GM12875 (cell line): Measurements from ENCODE around the gene FNDC11.
A peak's percentile ranks its signal among the peaks of the same experiment; 100 is the strongest.

Experiments used
- H3K4me3 ChIP-seq: one replicate; pipeline ENCODE4 v1.5.1; 2011; ENCODE audit warnings: low read depth, low read length, control low read depth
- TF ChIP-seq, protein P1 (sequence below): IDR thresholded peaks from 2 replicates; pipeline ENCODE4 v1.5.1; 2011; ENCODE audit warnings: low read depth, mild to moderate bottlenecking, control low read depth, inconsistent platforms, low read length, moderate library complexity, borderline replicate concordance; ENCODE audit not compliant: insufficient read depth

Gene FNDC11

DNA sequence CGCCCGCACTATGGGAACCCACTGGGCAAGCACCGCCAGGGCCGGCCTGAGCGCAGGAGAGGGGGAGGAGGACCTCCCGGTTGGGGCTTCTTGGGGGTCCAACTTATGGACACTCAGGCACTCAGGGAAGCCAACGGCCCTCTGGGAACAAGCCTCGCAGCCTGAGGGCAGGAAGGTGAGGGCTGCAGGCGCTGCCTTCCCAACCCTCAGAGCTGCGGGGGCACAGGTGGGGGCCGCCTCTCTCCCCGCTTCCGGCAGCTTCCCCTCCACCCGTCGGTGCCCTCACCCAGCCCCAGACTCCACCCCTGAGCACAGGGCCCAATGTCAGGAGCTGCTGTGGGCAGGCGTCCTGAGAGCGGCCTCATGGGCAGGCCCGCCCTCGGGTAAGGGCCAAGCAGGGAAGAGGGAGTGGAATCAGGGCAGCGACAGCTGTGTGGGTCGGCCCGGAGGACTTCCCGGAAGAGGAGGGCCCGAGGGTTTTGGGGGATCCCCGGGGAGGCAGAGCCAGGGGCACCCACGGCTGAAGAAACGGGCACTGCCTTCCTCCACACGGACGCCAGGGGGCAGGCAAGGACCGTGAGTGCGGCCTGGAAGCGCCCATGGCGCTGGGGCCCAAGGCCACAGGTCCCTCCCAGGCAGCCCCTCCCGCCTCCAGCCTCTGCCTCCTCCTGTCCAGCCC, 16.3 kb upstream of the FNDC11 start:
- TF ChIP-seq, protein P1, sequence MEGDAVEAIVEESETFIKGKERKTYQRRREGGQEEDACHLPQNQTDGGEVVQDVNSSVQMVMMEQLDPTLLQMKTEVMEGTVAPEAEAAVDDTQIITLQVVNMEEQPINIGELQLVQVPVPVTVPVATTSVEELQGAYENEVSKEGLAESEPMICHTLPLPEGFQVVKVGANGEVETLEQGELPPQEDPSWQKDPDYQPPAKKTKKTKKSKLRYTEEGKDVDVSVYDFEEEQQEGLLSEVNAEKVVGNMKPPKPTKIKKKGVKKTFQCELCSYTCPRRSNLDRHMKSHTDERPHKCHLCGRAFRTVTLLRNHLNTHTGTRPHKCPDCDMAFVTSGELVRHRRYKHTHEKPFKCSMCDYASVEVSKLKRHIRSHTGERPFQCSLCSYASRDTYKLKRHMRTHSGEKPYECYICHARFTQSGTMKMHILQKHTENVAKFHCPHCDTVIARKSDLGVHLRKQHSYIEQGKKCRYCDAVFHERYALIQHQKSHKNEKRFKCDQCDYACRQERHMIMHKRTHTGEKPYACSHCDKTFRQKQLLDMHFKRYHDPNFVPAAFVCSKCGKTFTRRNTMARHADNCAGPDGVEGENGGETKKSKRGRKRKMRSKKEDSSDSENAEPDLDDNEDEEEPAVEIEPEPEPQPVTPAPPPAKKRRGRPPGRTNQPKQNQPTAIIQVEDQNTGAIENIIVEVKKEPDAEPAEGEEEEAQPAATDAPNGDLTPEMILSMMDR, result peak; percentile 99
- H3K4me3 ChIP-seq, result peak overlapping the region; percentile 48

DNA sequence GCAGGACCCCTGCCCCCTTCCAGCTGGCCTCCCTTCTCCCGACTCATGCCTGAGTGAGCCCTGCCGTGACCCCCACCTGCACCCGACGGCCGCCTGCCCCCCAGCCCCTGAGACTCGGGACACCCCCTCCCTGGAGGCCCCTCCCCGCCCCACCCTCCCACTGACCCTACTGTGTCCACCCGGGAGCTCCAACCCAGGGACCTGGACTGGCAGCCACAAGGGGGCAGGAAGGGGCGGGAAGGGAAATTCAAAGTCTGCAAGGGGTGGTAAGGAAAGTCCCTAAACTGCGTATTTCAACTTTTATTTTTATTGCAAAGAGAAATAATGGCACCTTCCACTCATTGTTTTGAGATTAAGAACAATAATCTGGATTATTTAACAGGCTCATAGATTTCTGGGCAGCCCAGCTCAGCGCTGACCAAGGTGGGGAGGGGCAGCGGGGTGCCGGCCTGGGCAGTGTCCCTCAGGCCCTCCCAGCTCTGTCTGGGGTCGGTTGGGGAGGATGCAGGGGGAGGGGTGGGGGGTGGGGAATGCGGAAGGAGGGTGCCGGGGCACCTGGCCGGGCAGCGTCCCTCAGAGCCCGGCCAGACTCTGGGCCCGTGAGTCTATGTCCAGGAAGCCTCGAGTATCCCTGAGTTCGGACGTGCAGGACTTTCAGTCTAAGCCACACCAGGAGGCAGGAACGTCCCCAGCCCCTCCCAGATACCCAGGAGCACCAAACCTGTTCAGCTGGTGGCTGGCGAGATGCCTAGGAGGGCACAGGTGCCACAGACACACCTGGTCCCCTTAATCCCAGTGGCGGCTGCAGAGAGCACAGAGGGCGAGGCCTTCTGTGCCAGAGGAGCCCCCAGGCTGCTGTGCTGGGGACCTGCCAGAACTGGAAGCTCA, 15.5 kb upstream of the FNDC11 start:
- no peak overlapping the region for H3K4me3 ChIP-seq
- TF ChIP-seq, protein P1, result no peak

DNA sequence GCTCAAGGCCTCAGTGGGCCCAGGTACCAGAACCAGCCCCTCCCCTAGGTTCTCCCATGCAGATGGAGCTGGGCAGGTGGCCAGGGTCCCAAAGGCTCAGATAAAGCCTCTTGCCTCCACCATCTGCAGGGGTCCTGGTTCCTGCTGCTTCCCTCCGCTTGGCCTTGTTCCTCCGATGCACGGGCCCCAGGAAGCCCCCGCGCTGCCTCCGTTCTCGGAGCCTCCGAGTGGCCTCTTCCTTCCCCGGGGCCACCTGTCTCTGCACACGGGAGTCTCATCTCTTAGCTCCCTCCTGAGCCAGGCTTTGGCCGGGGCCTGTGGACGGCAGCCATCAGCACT, 14.9 kb upstream of the FNDC11 start:
- no peak overlapping the region for H3K4me3 ChIP-seq
- TF ChIP-seq, protein P1, result no peak

DNA sequence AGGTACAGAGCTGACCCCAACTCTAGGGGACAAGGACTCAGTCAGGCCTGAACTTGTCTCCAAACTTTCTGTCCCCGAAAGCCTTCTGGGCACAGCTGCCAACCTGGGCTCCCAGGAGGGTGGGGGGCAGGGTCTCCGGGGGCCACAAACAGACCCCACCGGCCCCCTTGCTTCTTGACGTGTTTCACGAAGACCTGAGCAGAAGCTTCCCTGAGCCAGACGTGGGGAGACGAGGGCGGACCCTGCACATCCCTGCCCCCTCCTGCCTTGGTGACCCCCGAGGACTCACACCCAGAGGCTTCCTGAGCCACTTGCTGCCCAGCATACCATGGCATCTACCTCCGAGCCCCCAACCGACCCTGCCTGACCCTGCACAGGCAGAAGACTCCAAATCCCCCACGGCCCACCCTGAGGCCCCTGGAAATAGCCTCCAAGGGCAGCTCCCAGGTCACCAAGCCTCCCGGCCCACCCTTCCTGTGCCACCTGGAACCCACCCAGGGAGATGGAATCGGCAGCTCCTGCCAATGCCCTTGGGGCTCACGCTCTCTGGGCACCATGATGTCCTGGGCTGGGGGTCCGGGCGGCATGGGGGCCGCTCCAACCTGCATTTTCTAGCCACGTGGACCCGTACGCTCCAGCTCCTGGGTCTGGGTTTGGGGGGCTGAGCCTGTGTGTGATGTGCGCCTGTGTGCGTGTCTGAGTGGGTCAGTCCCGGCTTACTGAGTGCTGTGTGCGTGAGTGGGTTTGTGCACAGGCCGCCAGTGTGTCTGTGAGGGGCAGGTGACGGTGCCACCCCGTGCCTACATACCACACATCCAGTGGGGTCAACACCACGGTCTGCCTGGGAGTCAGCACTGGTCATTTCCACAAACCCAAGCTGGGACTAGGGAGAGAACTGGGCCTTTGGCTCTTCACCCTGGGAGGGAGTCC, 14.3 kb upstream of the FNDC11 start:
- no peak overlapping the region for H3K4me3 ChIP-seq
- TF ChIP-seq, protein P1, result no peak

DNA sequence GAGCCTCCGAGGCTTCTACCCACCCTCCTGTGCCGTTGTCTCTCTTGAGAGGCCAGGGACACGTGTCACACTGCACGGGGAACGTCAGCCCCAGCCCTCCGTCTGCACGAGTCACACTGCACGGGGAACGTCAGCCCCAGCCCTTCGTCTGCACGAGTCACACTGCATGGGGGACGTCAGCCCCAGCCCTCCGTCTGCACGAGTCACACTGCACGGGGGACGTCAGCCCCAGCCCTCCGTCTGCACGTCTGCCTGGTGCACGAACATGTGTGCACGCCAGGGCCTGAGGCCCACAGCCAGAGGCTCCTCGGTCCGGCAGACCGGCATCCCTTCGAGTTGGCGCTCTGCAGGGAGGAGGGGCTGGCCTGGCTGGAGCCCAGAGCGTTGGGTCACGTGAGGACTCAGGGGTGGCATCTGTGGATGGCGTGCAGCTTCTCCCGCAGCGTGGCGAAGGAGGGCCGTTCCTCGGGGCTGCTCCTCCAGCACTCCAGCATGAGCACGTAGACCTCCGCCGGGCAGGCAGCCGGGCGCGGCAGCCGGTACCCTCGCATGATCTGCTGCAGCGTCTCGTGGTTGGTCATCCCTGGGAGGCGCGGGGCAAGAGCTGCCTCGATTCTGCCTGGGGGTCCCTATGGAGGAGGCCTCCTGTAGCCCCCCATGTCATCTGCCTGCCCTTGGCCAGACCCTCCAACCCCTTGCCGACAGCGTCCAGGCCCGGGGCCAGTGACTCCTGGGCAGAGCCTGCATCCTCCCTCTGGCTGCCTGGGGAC, 13.4 kb upstream of the FNDC11 start:
- H3K4me3 ChIP-seq, result no peak overlapping the region
- TF ChIP-seq, protein P1, result no peak

DNA sequence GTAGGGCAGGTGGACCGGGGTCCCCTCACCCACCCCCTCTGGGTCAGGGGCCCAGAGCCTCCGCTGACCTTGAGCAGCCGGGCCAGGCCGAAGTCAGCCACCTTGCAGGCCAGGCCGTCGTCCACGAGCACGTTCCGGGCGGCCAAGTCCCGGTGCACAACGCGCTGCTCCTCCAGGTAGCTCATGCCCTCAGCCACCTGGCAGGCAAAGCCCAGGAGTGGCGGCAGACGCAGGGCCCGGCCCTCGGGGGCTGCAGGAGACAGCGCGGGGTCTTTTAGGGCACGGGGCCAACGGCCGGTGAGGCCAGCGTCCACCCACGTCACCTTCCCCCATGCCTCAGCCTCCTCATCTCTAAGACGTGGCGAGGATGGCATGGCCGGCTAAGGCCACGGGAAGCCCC, 12.6 kb upstream of the FNDC11 start:
- TF ChIP-seq, protein P1, result no peak
- H3K4me3 ChIP-seq, result no peak overlapping the region
